HUDEP-2 (cell line): ENCODE results near the gene NKAIN1.
"Not testable (repeated sequence)": the region's sequence is repeated elsewhere in the genome, so short reads cannot be mapped to it uniquely, and the experiment has no call there.

Experiments used
- DNase-seq, 76 experiments: peaks; one replicate each; lab custom pipeline; 2025; ENCODE audit not compliant: unreplicated experiment in 76 of 76; lab: John Stamatoyannopoulos, UW

The NKAIN1 gene

GRCh38 chr1:31239653-31240241, at the start of gene NKAIN1:
Gene NKAIN1 (minus strand): TSS chr1:31239887. CDS start chr1:31239547, 340 bp downstream.
- no peak for DNase-seq

GRCh38 chr1:31289021-31289420, 49.3 kb upstream of the NKAIN1 start:
- no peak for DNase-seq

- not testable (repeated sequence) for DNase-seq
These were observed 48.1 kb upstream of the NKAIN1 start for GRCh38 chr1:31287791-31288190.

GRCh38 chr1:31282426-31282825, 42.7 kb upstream of the NKAIN1 start:
- not testable (repeated sequence) for DNase-seq

GRCh38 chr1:31273619-31274018, 33.9 kb upstream of the NKAIN1 start:
- DNase-seq = no peak

- DNase-seq = no peak
These were observed 32.7 kb upstream of the NKAIN1 start for GRCh38 chr1:31272369-31272768.

GRCh38 chr1:31266547-31266946, 26.9 kb upstream of the NKAIN1 start:
- DNase-seq = no peak

- DNase-seq = no peak
These were observed 25.2 kb upstream of the NKAIN1 start for GRCh38 chr1:31264790-31265386.

GRCh38 chr1:31263408-31263807, 23.7 kb upstream of the NKAIN1 start:
- DNase-seq = no peak

- not testable (repeated sequence) for DNase-seq
These were observed 22.7 kb upstream of the NKAIN1 start for GRCh38 chr1:31262393-31262792.

- DNase-seq = no peak
These were observed 22.2 kb upstream of the NKAIN1 start for GRCh38 chr1:31261916-31262315.

- DNase-seq = no peak
These were observed 20.1 kb upstream of the NKAIN1 start for GRCh38 chr1:31259746-31260145.

- DNase-seq = no peak
These were observed 18.9 kb upstream of the NKAIN1 start for GRCh38 chr1:31258581-31258980.

GRCh38 chr1:31257213-31257612, 17.5 kb upstream of the NKAIN1 start:
- no peak for DNase-seq

- no peak for DNase-seq
These were observed 10.2 kb upstream of the NKAIN1 start for GRCh38 chr1:31249854-31250253.

- DNase-seq = no peak
These were observed 8.6 kb upstream of the NKAIN1 start for GRCh38 chr1:31248276-31248675.

- no peak for DNase-seq
These were observed 4.6 kb upstream of the NKAIN1 start for GRCh38 chr1:31244326-31244725.

GRCh38 chr1:31243501-31244286, 4.0 kb upstream of the NKAIN1 start:
- no peak for DNase-seq

- no peak for DNase-seq
These were observed 1.6 kb upstream of the NKAIN1 start for GRCh38 chr1:31241321-31241720.

GRCh38 chr1:31238986-31239613, 587 bp downstream of the NKAIN1 start:
- DNase-seq = no peak

- no peak for DNase-seq
These were observed 1.1 kb downstream of the NKAIN1 start for GRCh38 chr1:31238612-31238985.

GRCh38 chr1:31234870-31235269, 4.8 kb downstream of the NKAIN1 start:
- no peak for DNase-seq
